HG03521 (cell line): ENCODE measurements around the gene FRY.

Source experiments
- ATAC-seq: cut with Tn5 transposase; IDR thresholded peaks from one replicate; pipeline ENCODE4 v1.9.1; 2021; ENCODE audit warnings: mild to moderate bottlenecking, moderate library complexity; ENCODE audit not compliant: unreplicated experiment

FRY gene

DNA sequence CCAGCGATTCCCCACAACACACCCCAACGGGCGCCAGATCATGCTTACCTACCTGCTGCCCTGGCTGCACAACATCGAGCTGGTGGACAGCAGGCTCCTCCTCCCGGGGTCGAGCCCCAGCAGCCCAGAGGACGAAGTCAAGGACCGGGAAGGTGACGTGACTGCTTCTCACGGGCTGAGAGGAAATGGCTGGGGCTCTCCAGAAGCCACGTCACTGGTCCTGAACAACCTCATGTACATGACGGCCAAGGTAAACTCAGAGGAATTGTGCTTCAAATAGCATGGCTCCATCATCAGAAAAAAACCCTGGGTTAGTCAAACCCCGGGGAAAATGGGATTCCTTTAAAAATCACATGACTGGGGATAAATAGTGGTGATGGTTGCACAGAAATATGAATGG lies 177.3 kb downstream of the FRY start:
- ATAC-seq = no peak

GRCh38 chr13:32209652-32210051 lies 178.1 kb downstream of the FRY start:
- ATAC-seq = no peak

GRCh38 chr13:32210101-32210500 lies 178.5 kb downstream of the FRY start:
- no peak for ATAC-seq

DNA sequence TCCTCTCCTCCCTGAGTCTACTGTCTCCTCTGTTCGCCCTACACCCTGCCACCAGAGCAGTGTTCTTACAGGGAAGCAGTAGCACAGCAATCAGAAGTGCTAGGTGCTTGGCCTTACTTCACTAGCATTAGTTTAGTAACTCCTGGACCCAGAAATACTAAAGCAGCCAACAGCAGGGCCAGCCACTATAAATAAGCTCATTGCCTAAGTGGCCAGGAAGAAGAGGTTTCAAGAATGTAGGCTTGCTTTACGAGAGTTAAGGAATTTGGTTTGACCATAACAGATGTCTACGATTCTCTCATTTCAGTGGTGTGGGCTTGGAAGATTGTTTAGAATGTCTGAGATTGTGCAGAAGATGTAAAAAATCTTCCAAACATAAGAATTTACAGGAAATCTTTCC lies 180.2 kb downstream of the FRY start:
- ATAC-seq = no peak

DNA sequence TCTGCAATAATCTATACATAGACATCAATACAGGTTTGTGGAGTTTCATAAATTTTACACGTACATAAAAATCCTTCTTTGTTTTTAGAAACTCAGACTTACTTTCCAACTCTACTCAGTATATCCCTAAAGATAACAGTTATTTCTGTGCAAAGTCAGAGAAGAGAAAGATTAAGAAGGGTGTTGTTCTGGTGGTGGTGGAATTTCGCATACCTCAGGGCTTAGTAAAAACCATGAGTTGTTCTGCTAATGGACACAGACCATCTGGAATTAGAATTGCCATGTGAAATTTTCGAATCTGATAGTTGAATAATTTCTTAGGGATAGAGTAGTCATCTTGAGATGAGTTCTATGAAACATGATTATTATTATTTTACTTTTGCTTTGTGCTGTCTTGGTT lies 180.8 kb downstream of the FRY start:
- no peak for ATAC-seq

DNA sequence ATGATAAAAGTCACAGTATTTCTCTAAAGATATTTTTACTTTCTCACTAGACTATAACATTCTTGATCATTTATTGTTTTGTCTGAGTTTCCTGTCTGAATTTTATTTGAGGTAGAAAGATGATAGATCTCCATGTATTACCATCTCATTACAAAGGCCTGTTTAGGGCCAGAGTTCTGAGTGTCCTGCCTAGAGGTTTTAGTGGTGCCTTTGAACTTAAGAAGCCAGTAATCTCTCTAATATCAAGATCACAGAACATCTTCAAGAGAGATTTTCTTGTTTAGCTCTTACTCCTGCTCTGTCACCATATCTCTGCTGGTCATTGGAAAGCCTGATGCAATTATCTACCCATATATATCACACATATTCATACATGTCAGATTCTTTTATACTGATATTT lies 182.1 kb downstream of the FRY start:
- no peak for ATAC-seq

DNA sequence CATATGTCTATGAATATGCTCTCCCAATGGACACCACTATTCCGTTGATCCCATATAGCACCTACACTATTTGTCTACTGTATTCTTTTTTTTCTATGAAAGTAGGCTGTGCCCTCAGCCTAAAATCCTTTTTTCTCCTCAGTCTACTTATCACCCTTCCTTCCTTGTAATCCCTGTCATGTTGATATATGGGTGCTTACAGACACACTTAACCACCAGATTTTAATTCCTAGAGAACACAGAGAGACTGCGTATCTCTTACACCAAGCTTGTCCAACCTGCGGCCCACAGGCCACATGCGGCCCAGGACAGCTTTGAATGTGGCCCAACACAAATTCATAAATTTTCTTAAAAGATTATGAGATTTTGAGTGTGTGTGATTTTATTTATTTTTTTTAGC lies 182.5 kb downstream of the FRY start:
- ATAC-seq = no peak

- no peak for ATAC-seq
These were observed 184.7 kb downstream of the FRY start for GRCh38 chr13:32216281-32216680.

GRCh38 chr13:32222046-32222676 lies 190.6 kb downstream of the FRY start:
- ATAC-seq = no peak

DNA sequence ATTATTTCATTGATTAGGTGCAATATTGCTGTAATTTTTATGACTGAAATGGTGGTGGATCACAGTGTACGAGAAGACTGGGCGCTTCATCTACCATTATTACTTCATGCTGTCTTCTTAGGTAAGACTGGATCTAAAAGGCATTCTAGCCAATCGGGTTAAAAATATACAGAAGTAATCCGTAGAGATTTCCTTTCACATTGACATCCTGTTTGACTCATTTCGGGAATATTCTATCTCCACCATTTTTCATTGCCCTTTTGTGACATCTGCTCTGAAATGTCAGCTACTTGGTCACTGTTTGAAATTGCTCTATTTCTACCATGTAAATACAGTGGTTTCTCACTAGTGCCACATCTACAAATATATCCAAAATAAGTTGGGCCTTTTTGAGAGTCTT lies 193.3 kb downstream of the FRY start:
- ATAC-seq = no peak

DNA sequence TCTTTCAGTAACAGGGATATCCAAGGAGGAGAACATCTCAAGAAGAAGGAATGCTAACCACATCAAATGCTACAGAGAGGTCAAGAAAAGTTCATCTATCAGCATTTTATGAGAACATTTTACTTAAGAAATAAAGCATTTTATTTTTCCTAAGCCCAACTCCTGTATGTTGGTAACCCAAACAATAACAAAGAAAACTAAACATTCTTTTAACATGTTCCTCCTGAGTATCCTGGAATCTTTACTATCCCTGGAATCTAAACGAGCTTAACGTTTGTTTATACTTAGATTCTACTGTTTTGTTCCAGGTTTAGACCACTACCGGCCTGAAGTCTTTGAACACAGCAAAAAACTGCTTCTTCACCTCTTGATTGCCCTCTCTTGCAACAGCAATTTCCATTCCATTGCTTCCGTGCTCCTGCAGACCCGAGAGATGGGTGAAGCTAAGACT lies 193.9 kb downstream of the FRY start:
- no peak for ATAC-seq

GRCh38 chr13:32228330-32229041 lies 196.9 kb downstream of the FRY start:
- ATAC-seq = no peak

GRCh38 chr13:32229443-32229842 lies 197.9 kb downstream of the FRY start:
- ATAC-seq = no peak

GRCh38 chr13:32232263-32232662 lies 200.7 kb downstream of the FRY start:
- no peak for ATAC-seq

DNA sequence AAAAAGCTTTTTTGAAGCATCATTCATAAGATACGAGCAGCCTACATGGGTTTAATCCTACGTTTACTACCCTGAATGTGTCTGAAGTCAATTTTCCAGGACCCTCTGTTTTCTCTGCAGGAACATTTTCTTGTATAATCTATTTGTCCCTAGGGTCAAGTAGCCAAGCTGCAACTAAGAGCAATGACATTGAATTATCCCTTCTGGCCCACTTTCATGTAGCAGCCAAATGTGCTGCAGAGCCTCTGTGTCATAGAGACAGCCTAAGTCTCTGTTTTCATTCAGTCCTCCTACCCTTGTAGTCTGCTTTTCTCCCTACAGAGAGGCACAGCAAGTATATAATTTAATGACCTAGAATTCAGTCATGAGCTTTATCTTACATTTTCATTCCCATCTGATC lies 201.5 kb downstream of the FRY start:
- ATAC-seq = no peak

DNA sequence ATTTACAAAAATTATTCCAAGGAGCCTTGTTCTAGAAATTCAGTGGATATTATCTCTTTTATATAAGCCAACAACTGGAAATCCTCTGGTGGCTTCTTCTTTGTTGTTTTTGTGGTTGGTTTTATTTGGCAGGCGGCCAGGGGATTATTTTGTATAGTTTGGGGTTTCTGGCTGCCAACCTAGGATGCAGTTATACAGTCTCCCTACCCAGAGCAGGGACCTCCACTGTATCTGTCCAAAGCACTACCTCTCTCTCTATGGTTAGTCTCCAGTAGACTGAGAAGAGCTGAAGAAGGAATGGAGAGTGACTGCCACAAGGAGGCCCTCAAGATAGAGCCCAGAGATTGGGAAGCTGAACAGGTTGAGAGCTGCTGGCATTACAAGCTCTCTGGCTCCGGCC lies 203.3 kb downstream of the FRY start:
- no peak for ATAC-seq

GRCh38 chr13:32237681-32238080 lies 206.1 kb downstream of the FRY start:
- no peak for ATAC-seq

GRCh38 chr13:32243695-32244094 lies 212.1 kb downstream of the FRY start:
- ATAC-seq = no peak

DNA sequence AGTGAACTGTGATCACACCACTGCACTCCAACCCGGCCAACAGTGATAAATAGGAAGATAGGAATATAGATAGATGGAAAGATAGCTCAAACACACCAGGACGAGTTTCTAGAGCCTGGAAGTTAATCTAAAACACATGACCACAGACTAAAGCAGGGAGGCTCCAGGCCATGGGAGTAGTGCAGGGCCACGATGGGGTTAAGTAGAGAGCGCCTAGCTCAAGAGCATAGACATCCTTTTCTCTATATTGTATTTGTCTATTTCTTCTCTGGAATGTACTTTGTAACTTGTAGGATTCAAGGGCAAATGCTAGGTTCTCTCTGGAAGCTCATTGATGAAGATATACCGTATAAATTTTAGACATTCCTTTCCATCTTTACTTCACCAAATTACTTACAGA lies 214.0 kb downstream of the FRY start:
- no peak for ATAC-seq

DNA sequence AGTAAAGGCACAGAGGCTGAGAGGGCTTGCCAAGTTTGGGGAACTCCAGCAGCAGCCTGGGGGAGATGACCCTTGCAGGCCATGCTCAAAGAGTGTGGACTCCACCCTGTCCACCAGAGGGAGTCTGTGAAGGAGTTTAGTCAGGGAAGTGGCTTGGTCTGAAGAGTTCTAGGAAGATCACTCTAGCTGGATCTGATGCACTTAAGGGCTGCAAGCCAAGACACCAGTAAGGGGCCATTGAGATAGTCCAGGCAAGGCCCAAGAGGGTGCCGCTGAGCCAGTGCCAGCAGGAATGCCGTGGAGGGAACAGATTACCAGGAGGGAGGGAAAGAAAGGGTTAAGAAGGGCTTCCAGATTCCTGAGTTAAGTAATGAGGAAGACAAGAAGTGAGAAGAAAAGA lies 214.9 kb downstream of the FRY start:
- ATAC-seq = peak; percentile 90

DNA sequence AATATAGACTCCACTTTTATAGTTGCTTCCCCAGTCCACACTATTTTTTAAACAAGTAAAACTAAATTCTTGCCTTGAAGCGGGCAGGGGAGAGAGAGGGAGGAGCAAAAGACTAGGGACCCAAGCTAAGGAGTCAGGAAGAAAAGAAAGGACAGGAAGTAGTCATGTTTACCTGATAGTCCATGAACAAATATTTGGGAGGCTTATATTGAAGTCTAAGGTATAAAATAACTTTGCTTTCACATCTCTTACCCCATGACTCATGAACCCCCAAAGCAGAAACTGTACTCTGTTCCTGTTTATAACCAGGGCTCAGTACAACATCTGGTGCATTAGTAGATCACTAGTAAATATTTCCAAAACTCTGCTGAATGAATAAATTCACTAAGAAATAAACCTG lies 216.3 kb downstream of the FRY start:
- no peak for ATAC-seq

DNA sequence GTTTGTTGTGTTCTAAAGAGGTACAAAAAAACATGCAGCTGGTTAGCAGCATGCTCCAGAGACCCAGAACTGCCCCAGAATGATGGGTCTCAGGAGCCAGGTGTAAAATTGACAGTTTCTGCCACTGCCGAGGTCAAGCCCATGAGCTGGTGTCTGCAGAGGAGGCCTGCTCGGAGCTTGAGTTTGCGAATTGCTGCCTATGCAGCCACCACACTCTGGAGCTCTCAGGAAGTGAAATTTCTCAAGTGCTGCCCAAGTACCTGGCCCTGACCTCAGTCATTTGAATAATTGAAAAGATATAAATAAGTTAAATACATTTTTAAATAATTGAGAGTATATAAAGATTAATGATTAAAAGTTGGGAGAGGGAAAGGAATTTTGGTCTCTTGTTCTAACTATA lies 217.2 kb downstream of the FRY start:
- no peak for ATAC-seq
